Measurements from ENCODE around the gene DBH.

DNA sequence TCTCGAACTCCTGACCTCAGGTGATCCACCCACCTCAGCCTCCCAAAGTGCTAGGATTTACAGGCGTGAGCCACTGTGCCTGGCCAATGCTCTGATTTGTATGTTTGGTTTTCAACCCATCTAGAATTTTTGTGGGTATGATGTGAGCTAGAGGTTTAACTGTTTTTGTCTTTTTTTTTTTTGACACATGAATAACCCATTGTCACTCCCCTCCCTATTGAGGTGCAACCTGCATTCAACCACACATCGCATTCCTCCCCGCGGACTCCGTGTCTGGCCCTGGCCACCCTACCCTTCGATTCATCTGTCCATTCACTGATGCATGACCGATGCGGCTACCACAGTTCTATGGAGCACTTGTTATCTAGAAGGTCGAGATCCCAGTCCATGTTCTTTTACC, 17.4 kb upstream of the DBH start:
- TF ChIP-seq, protein P1, sequence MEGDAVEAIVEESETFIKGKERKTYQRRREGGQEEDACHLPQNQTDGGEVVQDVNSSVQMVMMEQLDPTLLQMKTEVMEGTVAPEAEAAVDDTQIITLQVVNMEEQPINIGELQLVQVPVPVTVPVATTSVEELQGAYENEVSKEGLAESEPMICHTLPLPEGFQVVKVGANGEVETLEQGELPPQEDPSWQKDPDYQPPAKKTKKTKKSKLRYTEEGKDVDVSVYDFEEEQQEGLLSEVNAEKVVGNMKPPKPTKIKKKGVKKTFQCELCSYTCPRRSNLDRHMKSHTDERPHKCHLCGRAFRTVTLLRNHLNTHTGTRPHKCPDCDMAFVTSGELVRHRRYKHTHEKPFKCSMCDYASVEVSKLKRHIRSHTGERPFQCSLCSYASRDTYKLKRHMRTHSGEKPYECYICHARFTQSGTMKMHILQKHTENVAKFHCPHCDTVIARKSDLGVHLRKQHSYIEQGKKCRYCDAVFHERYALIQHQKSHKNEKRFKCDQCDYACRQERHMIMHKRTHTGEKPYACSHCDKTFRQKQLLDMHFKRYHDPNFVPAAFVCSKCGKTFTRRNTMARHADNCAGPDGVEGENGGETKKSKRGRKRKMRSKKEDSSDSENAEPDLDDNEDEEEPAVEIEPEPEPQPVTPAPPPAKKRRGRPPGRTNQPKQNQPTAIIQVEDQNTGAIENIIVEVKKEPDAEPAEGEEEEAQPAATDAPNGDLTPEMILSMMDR (IDR thresholded peaks at IDR 0.05): no peak
- no peak for TF ChIP-seq POLR2A (IDR thresholded peaks at IDR 0.05)

All from esophagus squamous epithelium (tissue), 4 donors.